H1 (cell line): ENCODE measurements around the gene EIF1AY. TPM values are rescaled to one million over a fixed set of nuclear protein-coding genes. Genes with fewer than 3 reads are reported as not detected.

Experiments used
- polyA plus RNA-seq, 7 experiments: library from polyadenylated mRNA; depleted of rRNA in 3 of 7; stranded (reverse) in 5 of 7; unstranded in 2 of 7; fragments of >200 nt in 5 of 7; fragments of 200-250 nt in 2 of 7; gene quantifications; 1 replicate in 5 of 7; 2 replicates in 1 of 7; 4 replicates in 1 of 7; pipeline versions ENCODE4 v1.2.1 to v1.2.3, GENCODE V29; 2011 to 2013; ENCODE audit warnings: missing spikeins in 2 of 7, mixed read lengths in 2 of 7
- total RNA-seq: library from RNA; stranded (reverse); fragmentation: NEBNext Ultra II Directional; extraction: Animal tissue kit (Norgen Biotek cat#: 25700); gene quantifications from 2 replicates; pipeline ENCODE4 v1.2.1, GENCODE V29; 2021
- TF ChIP-seq, protein P1 (sequence below): IDR thresholded peaks from 2 replicates; pipeline ENCODE4 v1.6.1; 2012; ENCODE audit warnings: low read length, inconsistent platforms

Gene EIF1AY
- total and polyA plus RNA-seq, 2 of the 8 experiments (the other 6 are each of a cell fraction or from before 2014, with no cell fraction given): 8.8 to 34.1 TPM

DNA sequence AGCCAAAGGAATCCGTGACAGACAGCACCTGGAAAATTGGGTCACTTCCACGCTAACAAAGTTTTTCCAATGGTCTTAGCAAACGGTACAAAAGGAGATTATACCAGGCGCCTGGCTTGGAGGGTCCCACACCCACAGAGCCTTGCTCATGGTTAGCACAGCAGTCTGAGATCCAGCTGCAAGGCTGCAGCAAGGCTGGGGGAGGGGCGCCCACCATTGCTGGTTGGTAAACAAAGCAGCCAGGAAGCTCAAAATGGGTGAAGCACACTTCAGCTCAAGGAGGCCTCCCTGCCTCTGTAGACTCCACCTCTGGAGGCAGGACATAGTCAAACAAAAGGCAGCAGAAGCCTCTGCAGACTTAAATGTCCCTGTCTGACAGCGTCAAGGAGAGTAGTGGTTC lies 47.1 kb upstream of the EIF1AY start (continued):
- TF ChIP-seq, protein P1, sequence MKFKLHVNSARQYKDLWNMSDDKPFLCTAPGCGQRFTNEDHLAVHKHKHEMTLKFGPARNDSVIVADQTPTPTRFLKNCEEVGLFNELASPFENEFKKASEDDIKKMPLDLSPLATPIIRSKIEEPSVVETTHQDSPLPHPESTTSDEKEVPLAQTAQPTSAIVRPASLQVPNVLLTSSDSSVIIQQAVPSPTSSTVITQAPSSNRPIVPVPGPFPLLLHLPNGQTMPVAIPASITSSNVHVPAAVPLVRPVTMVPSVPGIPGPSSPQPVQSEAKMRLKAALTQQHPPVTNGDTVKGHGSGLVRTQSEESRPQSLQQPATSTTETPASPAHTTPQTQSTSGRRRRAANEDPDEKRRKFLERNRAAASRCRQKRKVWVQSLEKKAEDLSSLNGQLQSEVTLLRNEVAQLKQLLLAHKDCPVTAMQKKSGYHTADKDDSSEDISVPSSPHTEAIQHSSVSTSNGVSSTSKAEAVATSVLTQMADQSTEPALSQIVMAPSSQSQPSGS: no peak
- TF ChIP-seq, all 59 proteins: peak for 0
